T-helper 1 cell treated with Interleukin-12 subunit alpha and Interleukin-12 subunit beta and Interleukin-4 antibody, amounts not matched to agents 30 ng/mL and 1 ng/mL, for 36 hours (primary cell): ENCODE results near the gene IQGAP1. TPM values are rescaled to one million over a fixed set of nuclear protein-coding genes. Genes with fewer than 3 reads are reported as not detected.

Experiments
- intact Hi-C: fragments of 100-400 bp; cut with micrococcal nuclease; formaldehyde crosslinking; loops from one replicate; pipeline ENCODE4 v1.15.1; 2024
- total RNA-seq: library from RNA; stranded (reverse); gene quantifications from 2 replicates; pipeline ENCODE4 v1.2.3, GENCODE V29; 2022

The IQGAP1 gene
- total RNA-seq, 1 donor from 2014 or later = 196 TPM

DNA sequence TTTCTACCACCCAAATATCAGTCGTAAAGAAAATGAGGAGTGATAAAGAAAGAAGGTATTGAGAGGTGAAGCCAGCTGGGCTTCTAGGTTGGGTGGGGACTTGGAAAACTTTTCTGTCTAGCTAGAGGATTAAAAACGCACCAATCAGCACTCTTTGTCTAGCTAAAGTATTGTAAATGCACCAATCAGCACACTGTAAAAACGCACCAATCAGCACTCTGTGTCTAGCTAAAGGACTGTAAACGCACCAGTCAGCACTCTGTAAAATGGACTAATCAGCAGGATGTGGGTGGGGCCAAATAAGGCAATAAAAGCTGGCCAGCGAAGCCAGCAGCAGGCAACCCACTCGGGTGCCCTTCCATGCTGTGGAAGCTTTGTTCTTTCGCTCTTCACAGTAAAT is 13.0 kb upstream of the IQGAP1 start:
- intact Hi-C loops = no loop called here

DNA sequence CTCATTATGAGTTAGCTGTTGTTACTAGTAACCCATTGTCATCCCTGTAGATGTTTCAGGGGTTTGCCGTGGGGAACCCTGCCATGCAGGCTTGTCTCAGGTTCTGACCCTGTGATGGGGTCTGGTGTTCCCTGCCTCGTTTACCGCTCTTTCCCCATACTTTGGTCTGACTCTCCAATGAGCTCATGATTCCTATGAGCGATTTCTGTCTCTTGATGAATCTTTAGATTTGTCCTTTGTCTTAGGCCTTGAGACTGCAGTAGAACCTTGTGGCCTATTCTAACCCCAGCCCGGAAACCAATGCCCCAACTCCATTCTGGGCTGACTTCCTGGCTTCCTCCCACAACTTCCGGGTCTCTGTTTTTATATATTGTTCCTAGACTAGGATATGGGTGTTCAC is 11.3 kb upstream of the IQGAP1 start:
- intact Hi-C loops = loop anchor here (1.0 kb wide), 4 partner anchors 12 to 24 kb away; partner anchors contain the start of genes IQGAP1 and ZNF774

DNA sequence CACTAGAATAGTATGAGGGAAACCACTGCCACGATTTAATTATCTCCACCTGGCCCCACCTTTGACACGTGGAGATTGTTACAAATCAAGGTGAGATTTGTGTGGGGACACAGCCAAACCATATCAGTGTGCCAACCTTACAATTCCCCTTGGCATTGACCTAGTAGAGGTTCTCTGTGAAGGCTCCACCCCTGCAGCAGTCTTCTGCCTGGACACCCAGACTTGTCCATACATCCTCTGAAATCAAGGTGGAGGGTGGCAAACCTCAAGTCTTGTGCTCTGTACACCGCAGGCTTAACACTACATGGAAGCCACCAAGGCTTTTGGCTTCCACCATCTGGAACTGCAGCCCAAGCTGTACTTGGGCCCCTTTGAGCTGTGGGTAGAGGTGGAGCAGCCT is 8.8 kb upstream of the IQGAP1 start:
- intact Hi-C loops = no loop called here

- intact Hi-C loops = loop anchor here (10.0 kb wide), 2 partner anchors 277 to 1137 kb away; partner anchors contain the start of genes FANCI and IDH2
These were observed 6.5 kb upstream of the IQGAP1 start for GRCh38 chr15:90381515-90381914.

- intact Hi-C loops = loop anchor here (10.0 kb wide), 2 partner anchors 278 to 1138 kb away; partner anchors contain the start of genes FANCI and IDH2
These were observed 5.7 kb upstream of the IQGAP1 start for GRCh38 chr15:90382320-90382719.

- intact Hi-C loops = loop anchor here (2.0 to 10.0 kb wide), 3 partner anchors 281 to 1141 kb away; partner anchors contain the start of genes FANCI, IDH2 and PRC1
These were observed 1.8 kb upstream of the IQGAP1 start for GRCh38 chr15:90386221-90386620.

GRCh38 chr15:90388462-90389380 is 679 bp downstream of the IQGAP1 start:
- intact Hi-C loops = loop anchor here (1.0 to 10.0 kb wide), 13 partner anchors 11 to 1144 kb away; partner anchors contain the start of genes BLM, FANCI, GDPGP1 and IDH2

- intact Hi-C loops = loop anchor here (1.0 to 10.0 kb wide), 4 partner anchors 19 to 1145 kb away; partner anchors contain the start of genes FANCI and IDH2
These were observed 1.5 kb downstream of the IQGAP1 start for GRCh38 chr15:90389513-90389912.

- intact Hi-C loops = no loop called here
These were observed 5.0 kb downstream of the IQGAP1 start for GRCh38 chr15:90393040-90393439.

- intact Hi-C loops = no loop called here
These were observed 6.0 kb downstream of the IQGAP1 start for GRCh38 chr15:90394074-90394473.

DNA sequence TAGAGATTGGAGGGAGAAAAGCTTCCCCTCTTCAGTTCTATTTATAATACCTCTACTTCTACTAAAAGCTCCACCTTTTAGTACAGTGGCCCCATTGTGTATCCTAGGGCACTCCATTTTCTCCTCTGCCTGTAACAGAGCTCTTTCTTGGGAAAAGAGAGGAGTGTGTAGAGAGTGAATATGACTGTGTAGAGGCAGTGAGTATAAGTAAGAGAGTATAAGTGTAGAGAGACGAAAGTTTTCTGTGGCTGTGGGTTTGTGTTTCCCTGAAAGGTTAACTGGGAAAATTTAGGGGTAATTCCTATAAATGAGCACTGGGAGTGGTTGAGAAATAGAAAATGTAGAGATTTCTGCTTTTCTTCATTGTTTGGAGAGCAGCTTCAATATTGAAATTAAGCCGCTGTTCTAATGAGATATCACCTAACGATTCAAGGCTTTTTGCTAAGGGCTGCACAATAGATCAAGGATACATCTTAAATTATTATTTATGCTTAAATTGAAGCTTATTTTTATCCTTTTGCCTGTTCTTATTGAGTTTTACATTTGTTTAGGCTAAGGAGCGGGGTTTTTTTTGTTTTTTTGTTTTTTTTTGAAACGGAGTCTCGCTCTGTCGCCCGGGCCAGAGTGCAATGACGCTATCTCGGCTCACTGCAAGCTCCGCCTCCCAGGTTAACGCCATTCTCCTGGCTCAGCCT is 6.9 kb downstream of the IQGAP1 start:
- intact Hi-C loops = no loop called here

DNA sequence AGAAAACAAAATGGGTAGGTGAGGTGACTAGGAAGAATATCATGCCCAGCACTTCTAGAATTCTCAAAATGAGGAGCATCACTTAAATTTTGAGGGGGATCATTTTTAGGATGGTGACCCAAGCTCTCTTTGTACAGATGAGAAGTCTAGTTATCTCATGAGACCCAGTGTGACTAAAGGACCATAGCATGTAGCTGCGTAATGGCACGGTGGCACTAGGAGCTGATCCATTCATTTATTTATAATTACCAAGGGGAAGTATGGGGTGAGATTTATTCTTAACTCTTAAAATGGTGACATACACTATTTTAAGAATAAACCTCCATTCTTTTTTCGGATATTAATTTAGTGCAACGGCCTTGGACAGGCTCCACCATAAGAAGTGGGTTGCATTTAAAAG is 8.3 kb downstream of the IQGAP1 start:
- intact Hi-C loops = no loop called here

- intact Hi-C loops = loop anchor here (1.0 to 5.0 kb wide), 7 partner anchors 8 to 532 kb away; partner anchors contain the start of genes CIB1, GDPGP1, HDDC3 and IQGAP1
These were observed 12.1 kb downstream of the IQGAP1 start for GRCh38 chr15:90400005-90400758.

DNA sequence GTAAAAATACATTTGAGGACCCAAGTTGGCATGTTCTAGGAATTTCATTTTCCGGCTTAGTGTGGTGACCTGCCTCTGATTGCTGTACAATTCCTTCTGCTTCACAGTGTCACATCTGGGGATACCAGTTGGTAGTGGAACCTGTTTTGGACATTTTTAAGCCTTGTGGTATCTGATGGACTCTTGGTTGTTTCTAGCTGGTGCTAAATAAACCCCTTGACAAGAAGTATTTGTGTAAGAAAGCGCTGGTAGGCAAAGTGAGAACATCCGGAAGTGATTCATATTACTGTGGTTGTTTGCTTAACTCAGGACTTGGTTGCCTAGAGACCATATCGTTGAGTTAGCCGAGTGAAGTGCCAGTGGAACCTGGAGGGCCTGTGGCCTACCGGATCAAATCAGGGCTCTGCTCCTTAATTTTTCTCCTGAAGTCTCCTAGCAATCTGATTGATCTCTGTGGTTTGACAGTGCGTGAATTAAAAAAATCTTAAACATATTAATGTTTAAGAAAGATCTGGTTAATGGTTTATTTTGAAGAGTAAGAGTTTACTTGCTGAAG is 12.8 kb downstream of the IQGAP1 start:
- intact Hi-C loops = loop anchor here (1.0 to 5.0 kb wide), 8 partner anchors 7 to 531 kb away; partner anchors contain the start of genes CIB1, GDPGP1, HDDC3 and IQGAP1

DNA sequence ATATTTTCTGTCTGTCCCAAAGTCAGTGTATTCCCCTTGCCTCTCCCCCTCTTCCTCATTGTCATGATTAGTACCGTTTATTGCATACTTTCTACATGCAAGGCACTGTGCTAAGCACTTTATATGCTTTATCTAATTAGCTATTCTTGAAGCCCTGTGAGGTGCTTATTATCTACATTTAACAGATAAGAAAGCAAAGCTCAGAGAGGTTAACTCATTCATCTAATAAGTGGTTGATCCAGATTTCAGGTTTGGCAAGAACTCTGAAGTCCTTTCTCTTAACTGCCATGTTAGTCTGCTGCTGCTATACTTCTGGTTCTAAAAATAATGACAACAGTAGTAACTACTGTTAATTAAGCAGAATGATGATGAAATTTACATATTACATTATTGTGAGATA is 13.5 kb downstream of the IQGAP1 start:
- intact Hi-C loops = loop anchor here (1.0 to 5.0 kb wide), 4 partner anchors 18 to 531 kb away; partner anchors contain the start of genes CIB1, GDPGP1 and HDDC3

DNA sequence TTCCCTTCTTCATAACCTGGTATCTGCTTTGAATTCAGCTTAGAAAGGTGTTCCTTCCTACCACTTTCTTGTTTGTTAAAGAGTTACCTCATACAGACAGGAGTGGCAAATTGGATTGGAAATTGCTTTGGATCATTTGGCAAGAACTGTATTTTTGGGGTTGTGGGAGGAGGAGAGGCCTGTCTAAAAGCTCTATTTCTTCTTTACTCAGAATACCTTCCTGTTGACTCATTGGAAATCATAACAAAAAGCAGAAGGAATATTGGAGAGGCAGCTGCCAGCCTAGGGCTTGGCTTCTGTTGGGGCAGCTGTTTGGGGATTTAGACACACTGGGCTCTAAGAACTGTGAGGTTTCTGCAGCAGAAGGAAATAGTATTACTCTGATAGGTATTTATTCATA is 14.2 kb downstream of the IQGAP1 start:
- intact Hi-C loops = loop anchor here (1.0 to 5.0 kb wide), 4 partner anchors 10 to 530 kb away; partner anchors contain the start of genes CIB1, GDPGP1 and HDDC3

- intact Hi-C loops = loop anchor here (1.0 to 5.0 kb wide), 4 partner anchors 10 to 530 kb away; partner anchors contain the start of genes CIB1, GDPGP1 and HDDC3
These were observed 14.7 kb downstream of the IQGAP1 start for GRCh38 chr15:90402767-90403166.

- intact Hi-C loops = no loop called here
These were observed 17.1 kb downstream of the IQGAP1 start for GRCh38 chr15:90405055-90405607.

GRCh38 chr15:90407336-90407735 is 19.3 kb downstream of the IQGAP1 start:
- intact Hi-C loops = no loop called here

DNA sequence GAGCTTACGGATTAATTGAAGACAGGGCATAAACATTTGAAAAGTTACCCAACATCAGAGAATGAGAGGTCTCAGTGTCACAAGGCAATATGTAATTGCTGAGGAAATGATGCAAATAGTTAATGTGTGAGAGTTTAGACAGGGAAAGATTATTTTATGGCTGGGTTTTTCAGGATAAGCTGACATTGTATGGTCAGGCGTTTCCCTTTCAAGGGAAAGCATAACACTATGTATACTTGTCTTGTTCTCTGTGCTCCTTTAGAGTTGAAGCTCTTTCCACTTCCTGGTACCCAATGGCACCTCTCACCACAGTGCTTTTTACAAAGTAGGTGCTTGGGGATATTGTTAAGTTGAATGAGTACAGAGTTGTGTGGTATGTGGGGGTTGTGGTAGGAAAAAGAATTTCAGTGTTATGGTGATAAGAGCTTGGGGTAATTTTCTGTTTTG is 19.9 kb downstream of the IQGAP1 start:
- intact Hi-C loops = loop anchor here (1.0 to 2.0 kb wide), 3 partner anchors 8 to 19 kb away; partner anchors contain the start of gene IQGAP1
